Measurements from ENCODE around the gene CERK. TPM values are rescaled to one million over a fixed set of nuclear protein-coding genes. Genes with fewer than 3 reads are reported as not detected.

CERK gene
- total RNA-seq, 1 experiment from 2014 or later, result 24.9 TPM

DNA sequence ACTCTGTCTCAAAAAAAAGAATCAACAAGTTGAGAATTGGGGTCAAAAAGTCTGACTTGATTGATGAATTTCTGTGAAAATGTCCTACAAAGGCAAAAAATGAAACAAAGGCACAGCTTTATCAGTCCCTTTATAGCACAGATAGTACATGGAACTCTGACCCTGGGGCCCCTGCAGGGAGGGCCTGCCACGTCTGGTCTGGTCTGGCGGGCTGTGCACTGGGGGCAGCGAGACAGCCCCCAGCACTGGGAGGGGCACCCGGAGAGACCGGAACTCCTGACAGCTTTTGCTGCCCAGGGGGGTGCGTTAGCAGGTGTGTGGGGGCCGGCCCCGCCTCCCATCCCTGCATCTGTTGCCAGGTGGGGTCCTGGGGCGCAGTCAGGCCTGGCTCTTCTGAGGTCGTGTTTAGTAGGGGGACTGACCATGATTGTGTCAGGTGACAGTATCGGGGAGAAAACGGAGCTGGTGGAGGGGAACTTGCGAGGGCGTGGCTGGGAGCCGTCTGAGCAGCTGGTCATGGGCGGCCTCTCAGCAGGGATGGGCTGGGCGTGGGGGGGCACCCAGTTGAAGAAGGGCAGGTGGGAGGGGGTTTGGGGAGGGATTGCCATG, 66.1 kb downstream of the CERK start:
- no peaks in the 10 kb centered on the region for H3K79me2 ChIP-seq (ENCODE audit: low read depth)
- H3F3A ChIP-seq (ENCODE audit: insufficient read depth, low read depth), result peaks cover 4% of the 10 kb centered on the region; the same call in 1 of the 2 replicates
- no peak overlapping the region for H3K4me2 ChIP-seq
- BruUV-seq (replicated peaks), result no TSS peak
- no peak overlapping the region for H3K27ac ChIP-seq
- no peak overlapping the region for H3K4me3 ChIP-seq
- POLR2A ChIA-PET (ENCODE audit: unreplicated experiment), result interaction anchor here (0.6 kb wide), 1 partner anchor 1918 kb away, joined by 4 read pairs; no protein-coding TSS in a partner anchor
- H4K20me1 ChIP-seq (ENCODE audit: insufficient read depth), result peaks cover 3% of the 10 kb centered on the region; the same call in 1 of the 2 replicates
- H3K9me3 ChIP-seq (ENCODE audit: insufficient read depth, low read depth), result no peaks in the 10 kb centered on the region
- DNase-seq, result no peak
- intact Hi-C loops (cut with micrococcal nuclease; ENCODE audit: unreplicated experiment), result no loop called here
- H3K27me3 ChIP-seq (ENCODE audit: insufficient read depth, low read depth), result no peaks in the 10 kb centered on the region
- CTCF ChIA-PET, result no interaction called here
- H3K4me1 ChIP-seq (replicated peaks; ENCODE audit: insufficient read depth), result no peaks in the 10 kb centered on the region
- H3K9me2 ChIP-seq (ENCODE audit: insufficient read depth), result no peaks in the 10 kb centered on the region
- TF ChIP-seq, protein P1, sequence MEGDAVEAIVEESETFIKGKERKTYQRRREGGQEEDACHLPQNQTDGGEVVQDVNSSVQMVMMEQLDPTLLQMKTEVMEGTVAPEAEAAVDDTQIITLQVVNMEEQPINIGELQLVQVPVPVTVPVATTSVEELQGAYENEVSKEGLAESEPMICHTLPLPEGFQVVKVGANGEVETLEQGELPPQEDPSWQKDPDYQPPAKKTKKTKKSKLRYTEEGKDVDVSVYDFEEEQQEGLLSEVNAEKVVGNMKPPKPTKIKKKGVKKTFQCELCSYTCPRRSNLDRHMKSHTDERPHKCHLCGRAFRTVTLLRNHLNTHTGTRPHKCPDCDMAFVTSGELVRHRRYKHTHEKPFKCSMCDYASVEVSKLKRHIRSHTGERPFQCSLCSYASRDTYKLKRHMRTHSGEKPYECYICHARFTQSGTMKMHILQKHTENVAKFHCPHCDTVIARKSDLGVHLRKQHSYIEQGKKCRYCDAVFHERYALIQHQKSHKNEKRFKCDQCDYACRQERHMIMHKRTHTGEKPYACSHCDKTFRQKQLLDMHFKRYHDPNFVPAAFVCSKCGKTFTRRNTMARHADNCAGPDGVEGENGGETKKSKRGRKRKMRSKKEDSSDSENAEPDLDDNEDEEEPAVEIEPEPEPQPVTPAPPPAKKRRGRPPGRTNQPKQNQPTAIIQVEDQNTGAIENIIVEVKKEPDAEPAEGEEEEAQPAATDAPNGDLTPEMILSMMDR (conservative IDR thresholded peaks at IDR 0.05), result no peak
- no peak for TF ChIP-seq EZH2 (IDR thresholded peaks at IDR 0.05; ENCODE audit: low read depth)
- peaks cover 12% of the 10 kb centered on the region for H3K36me3 ChIP-seq (ENCODE audit: low read depth)
- H2AFZ ChIP-seq, result no peak overlapping the region

GRCh38 chr22:46669201-46669600, 68.9 kb downstream of the CERK start:
- intact Hi-C loops (cut with micrococcal nuclease; ENCODE audit: unreplicated experiment), result loop anchor here (10.0 kb wide), 1 partner anchor 104 kb away; no protein-coding TSS in a partner anchor
- Histone ChIP-seq H4K20me1 (ENCODE audit: insufficient read depth) (peaks cover 16% of the 10 kb centered on the region), H3K9me2 (ENCODE audit: insufficient read depth) (no peaks in the 10 kb centered on the region), H3K27me3 (ENCODE audit: insufficient read depth, low read depth) (no peaks in the 10 kb centered on the region), H3K79me2 (ENCODE audit: low read depth) (no peaks in the 10 kb centered on the region), H3K9me3 (ENCODE audit: insufficient read depth, low read depth) (no peaks in the 10 kb centered on the region), H3K36me3 (ENCODE audit: low read depth) (peaks cover 16% of the 10 kb centered on the region), H3K4me3 (no peak overlapping the region), H3K4me1 (replicated peaks; ENCODE audit: insufficient read depth) (no peaks in the 10 kb centered on the region), H3K4me2 (no peak overlapping the region), H3F3A (ENCODE audit: insufficient read depth, low read depth) (peaks cover 4% of the 10 kb centered on the region; the same call in 1 of the 2 replicates), H3K27ac (no peak overlapping the region), H2AFZ (no peak overlapping the region)
- no peak for DNase-seq
- no peak for TF ChIP-seq EZH2 (IDR thresholded peaks at IDR 0.05; ENCODE audit: low read depth)
- TF ChIP-seq, protein P1 (conservative IDR thresholded peaks at IDR 0.05), result no peak
- BruUV-seq (replicated peaks), result no TSS peak
- ChIA-PET CTCF (no interaction called here), POLR2A (ENCODE audit: unreplicated experiment) (no interaction called here)

- H3K27ac ChIP-seq, result no peak overlapping the region
- no peaks in the 10 kb centered on the region for H3K9me2 ChIP-seq (ENCODE audit: insufficient read depth)
- no peak overlapping the region for H2AFZ ChIP-seq
- no peaks in the 10 kb centered on the region for H3K27me3 ChIP-seq (ENCODE audit: insufficient read depth, low read depth)
- BruUV-seq (replicated peaks), result no TSS peak
- POLR2A ChIA-PET (ENCODE audit: unreplicated experiment), result no interaction called here
- peaks cover 16% of the 10 kb centered on the region for H3K36me3 ChIP-seq (ENCODE audit: low read depth)
- TF ChIP-seq, protein P1 (conservative IDR thresholded peaks at IDR 0.05), result no peak
- no peak for TF ChIP-seq EZH2 (IDR thresholded peaks at IDR 0.05; ENCODE audit: low read depth)
- CTCF ChIA-PET, result no interaction called here
- peaks cover 4% of the 10 kb centered on the region; the same call in 1 of the 2 replicates for H3F3A ChIP-seq (ENCODE audit: insufficient read depth, low read depth)
- no peak overlapping the region for H3K4me2 ChIP-seq
- no peaks in the 10 kb centered on the region for H3K9me3 ChIP-seq (ENCODE audit: insufficient read depth, low read depth)
- peaks cover 16% of the 10 kb centered on the region for H4K20me1 ChIP-seq (ENCODE audit: insufficient read depth)
- H3K4me3 ChIP-seq, result no peak overlapping the region
- no peak for DNase-seq
- intact Hi-C loops (cut with micrococcal nuclease; ENCODE audit: unreplicated experiment), result loop anchor here (10.0 kb wide), 1 partner anchor 103 kb away; no protein-coding TSS in a partner anchor
- H3K4me1 ChIP-seq (replicated peaks; ENCODE audit: insufficient read depth), result no peaks in the 10 kb centered on the region
- no peaks in the 10 kb centered on the region for H3K79me2 ChIP-seq (ENCODE audit: low read depth)
Observed at GRCh38 chr22:46668116-46668515, 69.9 kb downstream of the CERK start.

Data from PC-9 (cell line).